ENCODE data around the gene CBLL1. TPM values are rescaled to one million over a fixed set of nuclear protein-coding genes. Genes with fewer than 3 reads are reported as not detected.

The CBLL1 gene
- total and polyA plus RNA-seq, 4 donors: 28.7 to 33.7 (median 29.4) TPM

DNA sequence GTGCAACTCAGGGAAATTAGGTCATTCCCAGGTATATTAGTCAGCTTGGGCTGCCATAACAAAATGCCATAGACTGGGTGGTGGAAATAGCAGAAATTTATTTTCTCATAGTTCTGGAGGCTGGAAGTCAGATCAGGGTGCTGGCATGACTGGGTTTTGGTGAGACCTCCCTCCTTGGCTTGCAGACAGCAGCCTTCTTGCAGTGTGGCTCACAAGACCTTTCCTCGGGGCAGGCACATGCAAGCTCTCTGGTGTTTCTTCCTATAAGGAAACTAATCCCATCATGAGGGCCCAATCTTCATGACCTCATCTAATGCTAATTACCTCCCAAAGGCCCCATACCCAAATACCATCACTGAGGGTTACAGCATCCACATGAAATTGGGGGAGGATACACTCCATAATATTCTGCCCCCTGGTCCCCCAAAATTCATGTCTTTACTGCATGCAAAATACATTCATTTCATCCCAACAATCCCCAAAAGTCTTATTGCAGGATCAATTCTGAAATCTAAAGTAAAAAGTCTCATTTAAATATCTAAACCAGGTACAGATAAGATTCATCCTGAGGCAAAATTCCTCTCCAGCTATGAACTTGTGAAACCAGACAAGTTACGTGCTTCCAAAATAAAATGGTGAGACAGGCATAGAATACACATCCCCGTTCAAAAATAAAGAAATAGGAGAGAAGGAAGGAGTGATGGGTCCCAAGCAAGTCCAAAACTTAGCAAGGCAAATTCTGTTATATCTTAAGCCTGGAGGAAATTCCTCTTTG, 17.4 kb upstream of the CBLL1 start:
- WGBS (ENCODE audit: insufficient coverage): 80% methylated on average over 1 of the region's 3 CpGs
- no peaks in the 10 kb centered on the region for H3K4me1 ChIP-seq (ENCODE audit: control insufficient read depth, insufficient read depth, low read length)
- no peak overlapping the region for H3K27ac ChIP-seq (ENCODE audit: low read depth, low read length)
- no peak for DNase-seq (ENCODE audit: low read depth in 4 of 6, low spot score in 6 of 6)
- H3K4me3 ChIP-seq (ENCODE audit: low read depth, low read length): no peak overlapping the region
- peaks cover 4% of the 10 kb centered on the region for H3K27me3 ChIP-seq (ENCODE audit: control insufficient read depth, insufficient read depth, low read length)
- H3K9me3 ChIP-seq (ENCODE audit: control insufficient read depth, insufficient read depth, low read length): no peaks in the 10 kb centered on the region
- no peaks in the 10 kb centered on the region for H3K36me3 ChIP-seq (ENCODE audit: control insufficient read depth, insufficient read depth, low read length)

DNA sequence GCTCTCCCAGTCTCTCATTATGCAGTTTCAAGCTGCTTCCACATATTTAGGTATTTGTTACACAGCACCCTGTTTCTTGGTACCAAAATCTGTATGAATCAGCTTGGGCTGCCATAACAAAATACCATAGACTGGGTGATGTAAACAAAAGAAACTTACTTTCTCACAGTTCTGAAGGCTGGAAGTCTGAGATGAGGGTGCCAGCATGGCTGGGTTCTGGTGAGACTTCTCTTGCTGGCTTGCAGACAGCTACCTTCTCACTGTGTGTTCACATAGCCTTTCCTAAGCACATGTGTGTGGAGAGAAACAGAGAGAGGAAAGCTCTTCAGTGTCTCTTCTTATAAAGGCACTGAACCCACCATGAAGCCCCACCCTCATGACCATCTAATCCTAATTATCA, 15.7 kb upstream of the CBLL1 start:
- Histone ChIP-seq H3K4me1 (ENCODE audit: control insufficient read depth, insufficient read depth, low read length) (no peaks in the 10 kb centered on the region), H3K27me3 (ENCODE audit: control insufficient read depth, insufficient read depth, low read length) (peaks cover 4% of the 10 kb centered on the region), H3K9me3 (ENCODE audit: control insufficient read depth, insufficient read depth, low read length) (no peaks in the 10 kb centered on the region), H3K27ac (ENCODE audit: low read depth, low read length) (no peak overlapping the region), H3K4me3 (ENCODE audit: low read depth, low read length) (no peak overlapping the region), H3K36me3 (ENCODE audit: control insufficient read depth, insufficient read depth, low read length) (no peaks in the 10 kb centered on the region)
- no peak for DNase-seq (ENCODE audit: low read depth in 4 of 6, low spot score in 6 of 6)

DNA sequence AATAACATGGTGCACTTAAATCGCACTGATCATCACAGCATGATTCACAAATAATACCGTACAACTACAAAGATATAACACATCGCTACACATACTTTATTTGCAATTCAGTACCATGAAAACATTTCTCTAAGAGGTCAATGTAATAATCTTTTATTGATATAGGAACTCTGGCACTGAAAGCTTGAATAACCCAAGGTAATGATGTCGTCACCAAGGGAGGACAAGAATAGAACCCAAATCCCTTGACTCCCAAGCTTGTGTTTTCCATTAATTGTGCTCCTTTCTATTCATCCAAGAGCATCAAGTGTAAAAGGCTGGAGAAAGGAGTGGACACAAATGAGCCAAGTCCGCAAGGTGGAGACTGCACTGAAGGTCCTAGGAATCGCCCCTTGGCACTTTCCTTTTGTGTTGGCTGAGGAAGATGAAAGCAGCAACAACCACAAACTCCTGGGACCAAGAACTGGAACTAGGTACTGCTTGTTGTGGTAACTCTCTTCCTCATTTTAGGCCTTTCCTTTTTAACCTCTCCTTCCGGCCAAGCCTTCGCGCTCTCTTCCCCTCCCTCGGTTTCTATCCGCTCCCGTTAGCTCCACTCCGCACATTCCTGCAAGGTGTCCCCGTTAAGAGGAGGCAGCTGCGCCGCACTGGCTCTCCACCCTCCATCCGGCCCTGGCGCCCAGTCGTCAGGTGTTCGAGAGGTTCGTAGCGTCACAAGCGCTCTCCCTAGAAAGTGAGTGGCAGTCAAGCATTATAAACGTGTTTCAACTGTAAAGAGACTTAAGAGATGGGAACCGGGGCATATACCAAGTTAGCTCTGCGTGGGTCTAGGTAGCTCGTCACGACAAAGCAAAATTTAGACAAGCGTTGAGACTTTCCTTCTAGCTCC, 1.0 kb upstream of the CBLL1 start:
- peak in 1 of 6 donors; percentile 8 for DNase-seq (ENCODE audit: low read depth in 4 of 6, low spot score in 6 of 6)
- Histone ChIP-seq H3K27ac (ENCODE audit: low read depth, low read length) (peak overlapping the region; percentile 93), H3K9me3 (ENCODE audit: control insufficient read depth, insufficient read depth, low read length) (no peaks in the 10 kb centered on the region), H3K36me3 (ENCODE audit: control insufficient read depth, insufficient read depth, low read length) (no peaks in the 10 kb centered on the region), H3K27me3 (ENCODE audit: control insufficient read depth, insufficient read depth, low read length) (no peaks in the 10 kb centered on the region), H3K4me3 (ENCODE audit: low read depth, low read length) (peak overlapping the region; percentile 91), H3K4me1 (ENCODE audit: control insufficient read depth, insufficient read depth, low read length) (peaks cover 6% of the 10 kb centered on the region)
- 11% methylated on average over 23 of the region's 29 CpGs for WGBS (ENCODE audit: insufficient coverage)

GRCh38 chr7:107744345-107744750, 406 bp downstream of the CBLL1 start:
- peak overlapping the region; percentile 93 for H3K27ac ChIP-seq (ENCODE audit: low read depth, low read length)
- no peak for DNase-seq (ENCODE audit: low read depth in 4 of 6, low spot score in 6 of 6)
- H3K4me1 ChIP-seq (ENCODE audit: control insufficient read depth, insufficient read depth, low read length): peaks cover 6% of the 10 kb centered on the region
- H3K27me3 ChIP-seq (ENCODE audit: control insufficient read depth, insufficient read depth, low read length): no peaks in the 10 kb centered on the region
- 0% methylated on average over 18 of the region's 22 CpGs for WGBS (ENCODE audit: insufficient coverage)
- no peaks in the 10 kb centered on the region for H3K9me3 ChIP-seq (ENCODE audit: control insufficient read depth, insufficient read depth, low read length)
- H3K4me3 ChIP-seq (ENCODE audit: low read depth, low read length): peak overlapping the region; percentile 91
- no peaks in the 10 kb centered on the region for H3K36me3 ChIP-seq (ENCODE audit: control insufficient read depth, insufficient read depth, low read length)

DNA sequence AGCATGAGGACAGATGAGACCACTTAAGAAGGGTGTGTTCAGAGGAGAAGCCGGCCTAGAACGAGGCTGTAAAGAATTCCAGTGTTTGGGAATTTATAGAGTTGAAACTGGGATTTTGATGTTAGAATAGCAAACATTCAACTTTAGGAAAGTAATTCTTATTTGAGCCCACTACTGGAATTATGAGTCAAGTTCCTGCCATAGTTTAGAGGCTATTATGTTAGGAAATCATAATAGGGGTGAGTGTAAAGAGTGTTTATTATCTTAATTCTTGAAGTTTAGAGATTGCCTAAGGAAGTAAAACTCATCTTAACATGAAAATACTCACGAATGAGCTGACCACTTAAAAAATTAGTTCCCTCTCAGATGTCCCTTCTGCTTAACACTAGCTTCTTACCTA, 2.1 kb downstream of the CBLL1 start:
- Histone ChIP-seq H3K27me3 (ENCODE audit: control insufficient read depth, insufficient read depth, low read length) (no peaks in the 10 kb centered on the region), H3K36me3 (ENCODE audit: control insufficient read depth, insufficient read depth, low read length) (peaks cover 7% of the 10 kb centered on the region), H3K4me1 (ENCODE audit: control insufficient read depth, insufficient read depth, low read length) (peaks cover 6% of the 10 kb centered on the region), H3K4me3 (ENCODE audit: low read depth, low read length) (no peak overlapping the region), H3K27ac (ENCODE audit: low read depth, low read length) (no peak overlapping the region), H3K9me3 (ENCODE audit: control insufficient read depth, insufficient read depth, low read length) (no peaks in the 10 kb centered on the region)
- 93% methylated on average over 2 of the region's 3 CpGs for WGBS (ENCODE audit: insufficient coverage)
- DNase-seq (ENCODE audit: low read depth in 4 of 6, low spot score in 6 of 6): no peak

- Histone ChIP-seq H3K36me3 (ENCODE audit: control insufficient read depth, insufficient read depth, low read length) (peaks cover 16% of the 10 kb centered on the region), H3K27ac (ENCODE audit: low read depth, low read length) (no peak overlapping the region), H3K27me3 (ENCODE audit: control insufficient read depth, insufficient read depth, low read length) (no peaks in the 10 kb centered on the region), H3K4me1 (ENCODE audit: control insufficient read depth, insufficient read depth, low read length) (no peaks in the 10 kb centered on the region), H3K4me3 (ENCODE audit: low read depth, low read length) (no peak overlapping the region), H3K9me3 (ENCODE audit: control insufficient read depth, insufficient read depth, low read length) (no peaks in the 10 kb centered on the region)
- no peak for DNase-seq (ENCODE audit: low read depth in 4 of 6, low spot score in 6 of 6)
- 95% methylated on average over 4 of the region's 7 CpGs for WGBS (ENCODE audit: insufficient coverage)
Measured at GRCh38 chr7:107751113-107751512, 7.2 kb downstream of the CBLL1 start.

DNA sequence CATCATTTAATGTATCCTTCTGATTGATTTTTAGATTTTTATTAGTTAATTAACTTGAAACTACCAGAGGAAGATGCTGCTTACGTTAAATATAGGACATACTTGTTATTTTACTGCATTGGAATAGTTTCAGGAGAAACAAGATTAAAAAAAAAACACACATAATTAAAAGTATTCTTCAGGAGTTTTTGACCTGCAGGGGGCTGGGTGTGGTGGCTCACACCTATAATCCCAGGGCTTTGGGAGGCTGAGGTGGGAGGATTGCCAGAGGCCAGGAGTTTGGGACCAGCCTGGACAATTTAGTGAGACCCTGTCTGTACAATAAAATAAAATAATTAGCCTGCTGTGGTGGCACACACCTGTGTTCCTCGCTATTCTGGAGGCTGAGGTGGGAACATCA, 10.7 kb downstream of the CBLL1 start:
- no peak for DNase-seq (ENCODE audit: low read depth in 4 of 6, low spot score in 6 of 6)
- Histone ChIP-seq H3K4me1 (ENCODE audit: control insufficient read depth, insufficient read depth, low read length) (no peaks in the 10 kb centered on the region), H3K36me3 (ENCODE audit: control insufficient read depth, insufficient read depth, low read length) (peaks cover 27% of the 10 kb centered on the region), H3K27ac (ENCODE audit: low read depth, low read length) (no peak overlapping the region), H3K27me3 (ENCODE audit: control insufficient read depth, insufficient read depth, low read length) (no peaks in the 10 kb centered on the region), H3K4me3 (ENCODE audit: low read depth, low read length) (no peak overlapping the region), H3K9me3 (ENCODE audit: control insufficient read depth, insufficient read depth, low read length) (no peaks in the 10 kb centered on the region)
- 86% methylated on average over 1 of the region's 2 CpGs for WGBS (ENCODE audit: insufficient coverage)

GRCh38 chr7:107758667-107759066, 14.7 kb downstream of the CBLL1 start:
- Histone ChIP-seq H3K4me3 (ENCODE audit: low read depth, low read length) (no peak overlapping the region), H3K36me3 (ENCODE audit: control insufficient read depth, insufficient read depth, low read length) (peaks cover 14% of the 10 kb centered on the region), H3K27me3 (ENCODE audit: control insufficient read depth, insufficient read depth, low read length) (no peaks in the 10 kb centered on the region), H3K27ac (ENCODE audit: low read depth, low read length) (no peak overlapping the region), H3K9me3 (ENCODE audit: control insufficient read depth, insufficient read depth, low read length) (no peaks in the 10 kb centered on the region), H3K4me1 (ENCODE audit: control insufficient read depth, insufficient read depth, low read length) (no peaks in the 10 kb centered on the region)
- WGBS (ENCODE audit: insufficient coverage): 100% methylated on average over 1 of the region's 1 CpG
- DNase-seq (ENCODE audit: low read depth in 4 of 6, low spot score in 6 of 6): no peak

GRCh38 chr7:107767391-107767790, 23.4 kb downstream of the CBLL1 start:
- Histone ChIP-seq H3K4me1 (ENCODE audit: control insufficient read depth, insufficient read depth, low read length) (no peaks in the 10 kb centered on the region), H3K27ac (ENCODE audit: low read depth, low read length) (no peak overlapping the region), H3K9me3 (ENCODE audit: control insufficient read depth, insufficient read depth, low read length) (no peaks in the 10 kb centered on the region), H3K27me3 (ENCODE audit: control insufficient read depth, insufficient read depth, low read length) (no peaks in the 10 kb centered on the region), H3K4me3 (ENCODE audit: low read depth, low read length) (no peak overlapping the region), H3K36me3 (ENCODE audit: control insufficient read depth, insufficient read depth, low read length) (no peaks in the 10 kb centered on the region)
- DNase-seq (ENCODE audit: low read depth in 4 of 6, low spot score in 6 of 6): no peak
- no CpG with 5 or more reads among the region's 2 CpGs for WGBS (ENCODE audit: insufficient coverage)

Data from spinal cord (tissue), 10 donors.